Germinal center (tissue), 1 donor: ENCODE data around the gene ZNF630.
"Not testable (repeated sequence)": the region's sequence is repeated elsewhere in the genome, so short reads cannot be mapped to it uniquely, and the experiment has no call there.

Experiments used
- DNase-seq: peaks from one replicate; pipeline ENCODE4 v3.0.0; 2012; ENCODE audit warnings: mixed read lengths, low spot score

Gene ZNF630

GRCh38 chrX:48028091-48028490 lies 43.3 kb downstream of the ZNF630 start:
- no peak for DNase-seq

GRCh38 chrX:48027545-48027944 lies 43.9 kb downstream of the ZNF630 start:
- not testable (repeated sequence) for DNase-seq

- peak; percentile 10 for DNase-seq
Observed at GRCh38 chrX:48025561-48025960, 45.9 kb downstream of the ZNF630 start.

- no peak for DNase-seq
Observed at GRCh38 chrX:48022738-48023137, 48.7 kb downstream of the ZNF630 start.

GRCh38 chrX:48022100-48022499 lies 49.3 kb downstream of the ZNF630 start:
- no peak for DNase-seq

GRCh38 chrX:48021026-48021900 lies 50.2 kb downstream of the ZNF630 start:
- peak; percentile 50 for DNase-seq

- not testable (repeated sequence) for DNase-seq
Observed at GRCh38 chrX:48020472-48020871, 51.0 kb downstream of the ZNF630 start.

GRCh38 chrX:48019892-48020291 lies 51.5 kb downstream of the ZNF630 start:
- not testable (repeated sequence) for DNase-seq

- DNase-seq, result not testable (repeated sequence)
Observed at GRCh38 chrX:48016583-48017310, 54.7 kb downstream of the ZNF630 start.

- not testable (repeated sequence) for DNase-seq
Observed at GRCh38 chrX:48009445-48009960, 61.9 kb downstream of the ZNF630 start.
